ENCODE measurements around the gene SH2B2.

- TF ChIP-seq CTCF (conservative IDR thresholded peaks at IDR 0.05; ENCODE audit: low read depth in 2 of 2) = no peak
- no peak for TF ChIP-seq POLR2AphosphoS5 (IDR thresholded peaks at IDR 0.05; ENCODE audit: low read depth)
- no peak for TF ChIP-seq EZH2 (IDR thresholded peaks at IDR 0.05; ENCODE audit: low read depth, unreplicated experiment)
- TF ChIP-seq REST (IDR thresholded peaks at IDR 0.05; ENCODE audit: unreplicated experiment) = no peak
Observed at GRCh38 chr7:102261451-102261850, 25.2 kb upstream of the SH2B2 start.

All from GM23338 (cell line).